WTC11 (cell line): ENCODE results near the gene C2orf80.

Experiments
- ATF1 ChIP-seq: sonication (generic); formaldehyde crosslinking; IDR thresholded peaks from 2 replicates; pipeline ENCODE4 v1.8.1; 2023; ENCODE audit warnings: mild to moderate bottlenecking, moderate library complexity, missing genetic modification reagents
- CREB1 ChIP-seq: sonication (generic); formaldehyde crosslinking; IDR thresholded peaks from 2 replicates; pipeline ENCODE4 v1.8.0; 2023; ENCODE audit warnings: mild to moderate bottlenecking, missing genetic modification reagents
- CTCF ChIP-seq: fragments of 200-600 bp; IDR thresholded peaks from 2 replicates; pipeline ENCODE4 v1.8.0; 2022; ENCODE audit warnings: antibody characterized with exemption
- NR2C2 ChIP-seq: sonication (generic); formaldehyde crosslinking; IDR thresholded peaks from 2 replicates; pipeline ENCODE4 v1.8.0; 2022; ENCODE audit warnings: mild to moderate bottlenecking, missing genetic modification reagents
- OVOL2 ChIP-seq: fragments of 250-450 bp; sonication (Bioruptor Pico); IDR thresholded peaks from 2 replicates; pipeline ENCODE4 v1.9.0; 2021; ENCODE audit warnings: mild to moderate bottlenecking, borderline replicate concordance
- SMAD4 ChIP-seq: sonication (generic); formaldehyde crosslinking; IDR thresholded peaks from 2 replicates; pipeline ENCODE4 v1.8.0; 2022; ENCODE audit warnings: mild to moderate bottlenecking, missing genetic modification reagents
- TEAD1 ChIP-seq: sonication (generic); formaldehyde crosslinking; IDR thresholded peaks from 2 replicates; pipeline ENCODE4 v1.8.0; 2022; ENCODE audit warnings: mild to moderate bottlenecking, missing genetic modification reagents
- TEAD4 ChIP-seq: sonication (generic); formaldehyde crosslinking; IDR thresholded peaks from 2 replicates; pipeline ENCODE4 v1.8.0; 2022; ENCODE audit warnings: mild to moderate bottlenecking, missing genetic modification reagents
- USF2 ChIP-seq: sonication (generic); formaldehyde crosslinking; IDR thresholded peaks from 2 replicates; pipeline ENCODE4 v1.8.1; 2023; ENCODE audit warnings: mild to moderate bottlenecking, missing genetic modification reagents, moderate library complexity
- TF ChIP-seq, protein P1 (sequence below): sonication (generic); formaldehyde crosslinking; IDR thresholded peaks from 2 replicates; pipeline ENCODE4 v1.8.1; 2022; ENCODE audit warnings: mild to moderate bottlenecking, missing genetic modification reagents, moderate library complexity, borderline replicate concordance

DNA sequence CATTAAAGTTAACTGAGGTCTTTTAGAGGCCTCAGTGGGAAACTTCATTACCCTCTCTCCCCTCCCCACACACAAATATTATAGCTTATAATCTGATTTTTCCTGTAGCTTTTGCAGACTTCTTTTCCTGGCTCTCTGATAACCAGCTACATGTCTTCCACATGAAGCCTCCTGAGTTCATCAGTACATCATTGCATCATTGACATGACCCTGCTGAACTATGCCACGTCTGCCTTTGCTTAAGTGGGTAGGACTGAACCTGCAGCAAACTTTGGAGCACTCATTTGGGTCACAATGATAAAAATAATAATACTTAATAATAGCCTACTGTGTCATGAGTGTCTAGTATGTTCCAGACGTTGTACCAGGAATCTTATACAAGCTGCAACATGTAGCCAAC, 33.4 kb downstream of the C2orf80 start:
- TF ChIP-seq NR2C2 (CRISPR knock-in tag) (no peak), USF2 (CRISPR knock-in tag) (no peak), SMAD4 (CRISPR knock-in tag) (no peak), CTCF (no peak), CREB1 (no peak), ATF1 (CRISPR knock-in tag) (no peak), TEAD4 (CRISPR knock-in tag) (no peak), TEAD1 (CRISPR knock-in tag) (no peak), OVOL2 (CRISPR knock-in tag) (no peak)
- TF ChIP-seq, protein P1, sequence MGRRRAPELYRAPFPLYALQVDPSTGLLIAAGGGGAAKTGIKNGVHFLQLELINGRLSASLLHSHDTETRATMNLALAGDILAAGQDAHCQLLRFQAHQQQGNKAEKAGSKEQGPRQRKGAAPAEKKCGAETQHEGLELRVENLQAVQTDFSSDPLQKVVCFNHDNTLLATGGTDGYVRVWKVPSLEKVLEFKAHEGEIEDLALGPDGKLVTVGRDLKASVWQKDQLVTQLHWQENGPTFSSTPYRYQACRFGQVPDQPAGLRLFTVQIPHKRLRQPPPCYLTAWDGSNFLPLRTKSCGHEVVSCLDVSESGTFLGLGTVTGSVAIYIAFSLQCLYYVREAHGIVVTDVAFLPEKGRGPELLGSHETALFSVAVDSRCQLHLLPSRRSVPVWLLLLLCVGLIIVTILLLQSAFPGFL (CRISPR knock-in tag): no peak
